DMS 273 (cell line): Measurements from ENCODE around the gene RASSF7.

Experiments
- DNase-seq: peaks from one replicate; lab custom pipeline; 2025; ENCODE audit not compliant: unreplicated experiment; lab: John Stamatoyannopoulos, UW

RASSF7 gene

DNA sequence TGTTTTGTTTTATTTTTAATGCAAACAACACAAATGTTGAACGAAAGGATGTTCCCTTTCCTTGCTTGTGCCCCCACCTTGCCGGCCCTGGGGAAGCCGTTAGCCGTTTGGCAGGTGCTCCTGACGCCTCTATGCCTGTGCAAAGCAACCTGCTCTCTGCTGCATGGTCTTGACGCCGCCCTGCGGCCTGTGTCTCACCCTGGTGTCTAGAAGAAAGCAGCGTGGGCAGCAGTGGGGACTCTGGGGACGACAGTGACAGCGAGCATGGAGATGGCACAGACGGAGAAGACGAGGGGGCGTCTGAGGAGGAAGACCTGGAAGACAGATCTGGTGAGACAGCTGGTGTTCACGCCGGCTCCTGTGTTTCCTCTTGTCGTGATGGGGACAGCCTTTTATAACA lies 21.0 kb downstream of the RASSF7 start:
- DNase-seq: no peak

- no peak for DNase-seq
These were observed 23.5 kb downstream of the RASSF7 start for GRCh38 chr11:584287-584686.

GRCh38 chr11:586376-587316 lies 25.9 kb downstream of the RASSF7 start:
- no peak for DNase-seq

GRCh38 chr11:587546-587945 lies 26.8 kb downstream of the RASSF7 start:
- no peak for DNase-seq

DNA sequence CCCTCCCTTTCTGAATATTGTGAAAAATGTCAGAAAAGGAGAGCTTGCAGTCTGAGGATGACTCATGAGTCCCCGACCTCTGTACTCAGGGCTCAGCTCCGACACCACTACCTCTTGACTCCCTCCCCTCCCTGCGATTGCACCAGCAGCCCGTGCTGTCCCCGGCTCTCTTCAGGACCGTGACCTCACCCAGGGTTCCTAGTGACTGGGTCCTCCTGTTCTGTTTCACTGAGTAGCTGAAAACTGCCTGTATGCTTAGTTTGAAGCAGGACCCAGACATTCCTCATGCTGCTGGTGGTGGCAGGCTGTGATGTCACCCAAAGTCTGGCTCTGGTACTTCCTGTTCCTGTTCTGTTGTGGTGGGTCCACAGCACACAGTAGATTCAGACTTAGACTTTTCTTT lies 27.2 kb downstream of the RASSF7 start:
- DNase-seq: no peak

GRCh38 chr11:589798-590197 lies 29.0 kb downstream of the RASSF7 start:
- no peak for DNase-seq

DNA sequence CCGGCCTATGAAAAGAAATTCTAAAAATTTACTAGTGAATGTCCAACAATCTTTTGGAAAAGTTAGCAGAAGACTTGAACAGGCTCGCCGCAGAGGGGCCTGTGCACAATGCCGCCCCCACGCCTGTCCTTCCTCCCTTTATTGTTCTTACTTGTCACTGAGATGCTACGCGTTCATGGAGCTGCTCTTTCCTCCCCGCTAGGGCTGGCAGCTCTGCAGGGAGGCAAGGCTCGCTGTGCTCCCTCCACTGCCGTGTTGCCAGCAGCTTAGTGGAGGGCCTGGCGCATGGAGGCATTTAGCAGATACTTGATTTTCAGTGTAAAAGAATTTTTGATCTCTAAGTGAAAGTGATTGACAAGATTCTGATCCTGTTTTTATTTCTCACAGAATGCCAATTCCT lies 30.2 kb downstream of the RASSF7 start:
- DNase-seq: no peak

DNA sequence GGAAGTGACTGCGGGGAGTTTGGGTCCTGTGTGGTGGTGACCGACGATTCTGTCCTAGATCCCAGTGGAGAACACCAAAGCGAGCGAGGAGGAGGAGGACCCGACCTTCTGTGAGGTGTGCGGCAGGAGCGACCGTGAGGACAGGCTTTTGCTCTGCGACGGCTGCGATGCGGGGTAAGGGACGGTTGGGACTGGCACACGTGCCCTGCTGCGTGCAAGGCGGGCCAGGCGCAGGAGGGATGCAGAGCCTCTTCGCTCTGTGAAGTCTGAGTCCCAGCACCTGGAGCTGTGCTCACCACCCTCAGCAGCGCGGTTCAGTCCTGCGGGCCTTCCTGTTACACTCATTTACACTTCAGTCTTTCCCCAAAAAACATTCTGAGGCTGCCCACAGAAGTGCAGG lies 31.7 kb downstream of the RASSF7 start:
- no peak for DNase-seq

GRCh38 chr11:592918-593317 lies 32.1 kb downstream of the RASSF7 start:
- DNase-seq: no peak

GRCh38 chr11:593347-593746 lies 32.6 kb downstream of the RASSF7 start:
- no peak for DNase-seq

DNA sequence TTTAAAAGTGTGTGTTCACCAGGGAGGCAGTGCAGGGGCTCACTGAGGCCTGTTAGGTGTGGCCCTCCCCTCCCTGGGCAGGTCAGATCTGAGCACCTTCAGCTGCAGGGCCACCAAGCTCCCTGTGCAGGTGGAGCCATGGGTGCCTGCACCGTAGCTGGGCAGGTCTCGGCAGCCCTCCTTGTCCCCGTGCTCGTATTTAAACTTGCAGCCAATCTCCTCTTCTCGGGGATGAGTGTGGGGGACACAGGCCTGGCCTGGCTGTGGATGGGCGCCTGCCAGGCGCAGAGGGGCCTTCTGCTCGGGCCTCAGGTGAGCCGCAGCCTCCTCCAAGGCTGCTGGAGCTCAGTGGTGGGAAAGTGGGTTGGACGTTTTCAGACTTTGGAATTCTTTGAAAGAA lies 34.6 kb downstream of the RASSF7 start:
- no peak for DNase-seq

DNA sequence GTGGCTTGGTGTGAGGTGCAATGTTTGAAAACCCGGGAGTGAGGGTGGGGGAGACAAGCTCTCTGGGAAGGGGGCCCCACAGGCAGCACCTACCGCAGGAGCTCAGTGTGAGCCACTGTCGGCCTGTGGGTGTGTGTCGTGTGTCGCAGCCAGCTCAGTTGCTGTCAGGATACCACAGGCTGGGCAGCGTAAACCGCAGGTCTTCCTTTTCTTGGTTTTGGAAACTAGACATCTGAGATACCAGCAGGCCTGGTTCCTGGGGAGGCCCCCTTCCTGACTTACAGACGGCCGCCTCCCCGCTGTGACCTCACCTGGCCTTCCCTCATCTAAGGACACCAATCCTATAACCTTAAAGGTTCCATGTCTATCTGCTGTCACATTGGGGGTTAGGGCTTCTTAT lies 35.6 kb downstream of the RASSF7 start:
- no peak for DNase-seq

DNA sequence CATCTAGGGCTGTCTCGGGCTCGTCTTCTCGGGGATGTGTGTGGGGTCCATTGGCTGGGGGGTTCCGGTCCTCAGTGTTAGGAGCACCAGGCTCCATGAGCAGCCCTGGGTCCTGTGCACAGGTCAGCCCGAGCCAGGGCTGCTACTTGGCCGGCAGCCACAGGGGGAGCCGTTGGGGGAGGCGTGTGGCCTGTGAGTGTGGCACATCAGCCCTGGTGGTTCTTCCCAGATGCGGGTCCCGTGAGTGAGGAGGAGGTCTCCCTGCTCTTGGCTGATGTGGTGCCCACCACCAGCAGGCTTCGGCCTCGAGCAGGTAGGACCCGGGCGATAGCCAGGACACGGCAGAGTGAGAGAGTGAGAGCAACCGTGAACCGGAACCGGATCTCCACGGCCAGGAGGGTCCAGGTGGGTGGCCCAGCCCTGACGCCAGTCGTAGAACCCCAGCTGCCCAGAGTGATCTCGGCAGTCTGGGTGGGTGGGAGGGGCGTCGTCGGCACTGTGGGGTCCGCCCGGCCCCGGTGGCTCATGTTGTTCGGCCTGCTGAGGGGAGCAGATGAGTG lies 36.5 kb downstream of the RASSF7 start:
- no peak for DNase-seq

DNA sequence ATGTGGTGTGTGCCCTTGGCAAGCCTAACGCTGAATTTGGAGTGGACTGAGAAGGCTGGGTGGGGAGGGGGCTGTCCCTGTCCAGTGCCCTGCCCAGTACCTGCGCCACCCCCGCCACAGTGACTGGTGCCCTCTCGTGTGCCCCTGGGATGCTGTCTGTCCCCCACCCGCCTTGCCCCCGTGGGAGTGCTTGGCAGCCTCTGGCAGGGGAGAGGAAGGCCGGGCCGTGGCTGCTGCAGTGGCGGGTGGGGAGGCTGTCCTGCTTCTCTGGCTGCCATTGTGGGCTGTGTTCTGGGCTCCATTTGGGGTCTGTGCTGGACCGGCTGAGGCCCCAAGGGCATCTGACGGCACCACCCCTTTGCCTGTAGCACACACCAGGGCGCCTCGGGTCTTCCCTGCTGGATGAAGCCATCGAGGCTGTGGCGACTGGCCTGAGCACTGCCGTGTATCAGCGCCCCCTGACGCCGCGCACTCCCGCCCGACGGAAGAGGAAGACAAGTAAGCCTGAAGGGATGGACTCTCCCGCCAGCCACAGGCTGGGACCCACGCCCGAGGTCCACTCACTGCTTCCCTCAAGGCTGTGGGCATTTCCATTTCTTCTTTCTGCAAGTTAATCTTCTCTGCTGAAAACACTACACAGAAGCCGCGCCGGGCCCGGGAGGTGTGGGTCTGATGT lies 37.4 kb downstream of the RASSF7 start:
- no peak for DNase-seq

DNA sequence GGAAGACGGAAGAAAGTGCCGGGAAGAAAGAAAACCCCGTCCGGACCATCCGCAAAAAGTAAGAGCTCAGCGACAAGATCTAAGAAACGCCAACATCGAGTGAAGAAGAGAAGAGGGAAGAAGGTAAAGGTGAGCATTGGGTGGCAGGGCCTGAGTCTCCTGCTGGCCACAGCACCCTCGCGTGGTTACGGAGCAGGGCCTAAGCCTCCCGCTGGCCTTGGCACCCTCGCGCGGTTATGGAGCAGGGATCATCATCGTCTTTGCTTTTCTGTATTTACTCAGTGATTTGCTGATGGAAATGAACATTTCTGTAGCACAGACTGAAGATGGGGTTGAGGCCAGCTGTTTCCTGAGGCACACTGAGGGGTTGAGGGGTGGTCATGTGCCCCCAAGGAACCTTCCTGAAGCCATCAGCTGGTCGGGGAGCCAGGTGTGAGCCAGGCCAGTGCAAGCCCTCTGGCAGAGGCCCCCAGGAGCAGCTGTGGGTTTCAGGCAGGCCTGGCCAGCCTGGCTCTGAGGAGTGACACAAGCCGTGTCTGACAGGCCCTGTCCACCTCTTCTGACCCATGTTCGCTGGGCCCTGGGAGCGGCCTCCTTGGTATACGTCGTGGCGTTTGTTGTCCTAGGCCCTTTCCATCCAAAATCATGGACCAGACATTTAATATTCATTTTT lies 40.9 kb downstream of the RASSF7 start:
- DNase-seq: no peak

GRCh38 chr11:603154-603553 lies 42.4 kb downstream of the RASSF7 start:
- no peak for DNase-seq

DNA sequence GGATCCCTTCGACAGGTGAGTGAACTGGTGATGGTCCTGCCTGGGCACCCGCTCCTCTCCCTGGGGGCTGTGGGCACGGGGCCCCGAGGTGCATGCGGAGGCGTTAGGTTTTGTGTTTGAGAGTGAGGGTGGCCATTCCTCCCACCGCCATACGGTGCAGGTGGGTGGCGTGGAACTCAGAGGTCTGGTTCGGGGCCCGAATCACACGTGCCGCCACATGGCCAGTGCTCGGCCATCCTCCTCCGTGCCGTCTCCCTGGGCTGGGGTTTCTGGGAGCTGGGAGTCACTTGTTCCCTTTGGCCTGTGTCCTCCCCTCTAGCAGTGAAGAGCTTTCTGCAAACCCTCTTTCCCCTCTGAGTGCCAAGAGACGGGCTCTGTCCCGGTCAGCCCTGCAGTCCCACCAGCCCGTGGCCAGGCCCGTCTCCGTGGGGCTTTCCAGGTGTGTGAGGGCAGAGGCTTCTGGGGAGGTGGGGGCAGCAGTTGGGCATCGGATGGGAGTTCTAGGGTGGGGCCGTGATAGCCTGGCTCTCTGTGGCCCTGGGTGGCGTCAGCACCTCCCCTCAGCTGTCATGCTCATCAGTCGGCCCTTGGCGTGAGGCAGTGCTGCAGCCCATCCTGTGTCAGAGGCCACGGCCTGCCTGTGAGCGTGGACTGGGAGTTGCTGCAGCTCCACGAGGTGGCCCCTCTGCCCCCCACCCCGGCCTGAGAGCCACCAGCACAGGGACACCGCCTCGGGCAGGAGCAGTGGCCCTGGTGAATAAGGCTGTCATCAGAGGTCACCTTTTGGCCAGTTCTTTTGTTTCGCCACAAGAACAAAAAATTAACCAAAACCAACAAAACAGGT lies 44.7 kb downstream of the RASSF7 start:
- DNase-seq: no peak

GRCh38 chr11:606245-606644 lies 45.5 kb downstream of the RASSF7 start:
- peak; percentile 59 for DNase-seq

GRCh38 chr11:607020-607780 lies 46.4 kb downstream of the RASSF7 start:
- DNase-seq: no peak
